A172 (cell line): ENCODE measurements around the gene FGF12. TPM values are rescaled to one million over a fixed set of nuclear protein-coding genes. Genes with fewer than 3 reads are reported as not detected.
A peak's percentile ranks its signal among the peaks of the same experiment; 100 is the strongest.

ENCODE experiments used
- DNase-seq: peaks from one replicate; pipeline ENCODE4 v3.0.0-alpha.2; 2015; ENCODE audit warnings: low spot score
- total RNA-seq: library from RNA; depleted of rRNA; stranded (reverse); fragments of >200 nt; shearing (Covaris generic); gene quantifications from 2 replicates; pipeline ENCODE4 v1.2.3, GENCODE V29; 2014

FGF12 gene
- total RNA-seq, 1 experiment from 2014 or later = 4.3 TPM

DNA sequence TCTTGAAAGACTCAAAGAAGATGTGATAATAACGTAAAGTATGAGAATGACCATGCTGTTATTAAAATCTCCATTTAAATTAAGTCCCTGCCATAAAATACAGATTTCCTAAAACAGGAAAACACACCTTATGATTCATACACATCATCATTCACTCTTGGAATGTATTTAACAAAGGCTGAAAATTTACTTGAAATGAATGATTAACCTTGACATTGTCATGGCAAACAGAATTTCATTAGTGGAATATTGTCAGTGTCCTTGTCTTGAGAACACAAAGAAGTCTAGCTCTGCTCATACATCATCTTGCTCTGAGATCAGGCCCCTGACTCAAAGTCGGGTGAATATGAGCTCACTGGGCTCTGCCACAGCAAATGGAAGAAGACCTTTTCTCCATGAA, 313.9 kb downstream of the FGF12 start:
- no peak for DNase-seq

DNA sequence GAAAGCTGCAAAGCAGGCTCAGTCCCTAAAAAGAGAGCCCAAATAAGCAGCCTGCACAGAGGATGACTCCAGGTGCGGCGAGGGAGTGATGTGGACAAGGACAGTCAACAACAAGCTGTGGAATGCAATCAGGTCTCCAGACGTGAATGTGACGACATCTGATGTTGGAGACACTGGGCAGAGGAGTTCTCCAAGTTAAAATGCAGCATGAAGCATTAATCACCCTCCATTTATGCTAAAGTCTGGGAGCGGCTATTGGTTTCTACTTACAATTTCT, 316.7 kb downstream of the FGF12 start:
- no peak for DNase-seq

DNA sequence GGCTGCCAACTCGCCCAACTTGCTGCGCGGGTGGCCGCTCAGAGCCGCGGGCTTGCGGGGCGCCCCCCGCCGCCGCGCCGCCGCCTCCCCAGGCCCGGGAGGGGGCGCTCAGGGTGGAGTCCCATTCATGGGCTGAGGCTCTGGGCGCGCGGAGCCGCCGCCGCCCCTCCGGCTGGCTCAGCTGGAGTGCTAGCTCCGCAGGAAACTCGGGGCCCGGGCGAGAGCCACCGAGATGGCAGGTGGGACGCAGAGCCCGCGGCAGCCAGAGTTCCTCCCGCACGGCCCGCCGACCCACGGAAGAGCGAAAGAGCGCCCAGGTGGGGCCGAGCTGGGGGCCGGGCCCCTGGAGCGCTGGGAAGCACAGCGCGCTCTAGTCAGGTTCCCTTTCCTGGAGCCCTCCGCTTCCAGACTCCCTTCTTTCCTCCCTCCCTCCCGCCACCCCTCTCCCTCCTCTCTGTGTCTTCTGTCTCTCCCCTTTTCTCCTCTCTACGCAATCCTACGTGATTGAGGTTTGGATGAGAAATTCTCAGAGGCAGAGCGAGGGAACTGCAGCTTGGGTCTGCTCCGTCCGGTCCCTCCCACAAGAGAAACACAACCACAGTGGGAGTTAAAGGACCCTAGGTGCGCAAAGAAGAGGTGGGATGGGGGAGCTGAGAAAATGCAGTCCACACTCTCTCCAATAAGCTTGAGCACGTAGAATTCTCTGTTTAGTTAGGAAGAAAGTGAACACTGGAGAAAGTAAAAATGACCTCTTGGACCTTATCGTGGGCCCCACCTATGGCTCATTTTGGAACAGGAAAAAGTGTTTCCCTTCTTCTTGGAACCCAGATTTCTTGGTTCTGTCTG, 317.3 kb downstream of the FGF12 start:
- peak; percentile 59 for DNase-seq

DNA sequence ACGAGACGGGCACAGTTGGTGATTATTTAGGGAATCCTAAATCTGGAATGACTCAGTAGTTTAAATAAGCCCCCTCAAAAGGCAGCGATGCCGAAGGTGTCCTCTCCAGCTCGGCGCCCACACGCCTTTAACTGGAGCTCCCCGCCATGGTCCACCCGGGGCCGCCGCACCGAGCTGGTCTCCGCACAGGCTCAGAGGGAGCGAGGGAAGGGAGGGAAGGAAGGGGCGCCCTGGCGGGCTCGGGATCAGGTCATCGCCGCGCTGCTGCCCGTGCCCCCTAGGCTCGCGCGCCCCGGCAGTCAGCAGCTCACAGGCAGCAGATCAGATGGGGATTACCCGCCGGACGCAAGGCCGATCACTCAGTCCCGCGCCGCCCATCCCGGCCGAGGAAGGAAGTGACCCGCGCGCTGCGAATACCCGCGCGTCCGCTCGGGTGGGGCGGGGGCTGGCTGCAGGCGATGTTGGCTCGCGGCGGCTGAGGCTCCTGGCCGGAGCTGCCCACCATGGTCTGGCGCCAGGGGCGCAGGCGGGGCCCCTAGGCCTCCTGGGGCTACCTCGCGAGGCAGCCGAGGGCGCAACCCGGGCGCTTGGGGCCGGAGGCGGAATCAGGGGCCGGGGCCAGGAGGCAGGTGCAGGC, 318.0 kb downstream of the FGF12 start:
- DNase-seq = peak; percentile 53

DNA sequence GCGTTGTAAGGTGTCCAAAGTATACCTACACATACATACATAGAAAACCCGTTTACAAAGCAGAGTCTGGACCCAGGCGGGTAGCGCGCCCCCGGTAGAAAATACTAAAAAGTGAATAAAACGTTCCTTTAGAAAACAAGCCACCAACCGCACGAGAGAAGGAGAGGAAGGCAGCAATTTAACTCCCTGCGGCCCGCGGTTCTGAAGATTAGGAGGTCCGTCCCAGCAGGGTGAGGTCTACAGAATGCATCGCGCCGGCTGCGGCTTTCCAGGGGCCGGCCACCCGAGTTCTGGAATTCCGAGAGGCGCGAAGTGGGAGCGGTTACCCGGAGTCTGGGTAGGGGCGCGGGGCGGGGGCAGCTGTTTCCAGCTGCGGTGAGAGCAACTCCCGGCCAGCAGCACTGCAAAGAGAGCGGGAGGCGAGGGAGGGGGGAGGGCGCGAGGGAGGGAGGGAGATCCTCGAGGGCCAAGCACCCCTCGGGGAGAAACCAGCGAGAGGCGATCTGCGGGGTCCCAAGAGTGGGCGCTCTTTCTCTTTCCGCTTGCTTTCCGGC, 318.6 kb downstream of the FGF12 start:
- DNase-seq = peak; percentile 19

DNA sequence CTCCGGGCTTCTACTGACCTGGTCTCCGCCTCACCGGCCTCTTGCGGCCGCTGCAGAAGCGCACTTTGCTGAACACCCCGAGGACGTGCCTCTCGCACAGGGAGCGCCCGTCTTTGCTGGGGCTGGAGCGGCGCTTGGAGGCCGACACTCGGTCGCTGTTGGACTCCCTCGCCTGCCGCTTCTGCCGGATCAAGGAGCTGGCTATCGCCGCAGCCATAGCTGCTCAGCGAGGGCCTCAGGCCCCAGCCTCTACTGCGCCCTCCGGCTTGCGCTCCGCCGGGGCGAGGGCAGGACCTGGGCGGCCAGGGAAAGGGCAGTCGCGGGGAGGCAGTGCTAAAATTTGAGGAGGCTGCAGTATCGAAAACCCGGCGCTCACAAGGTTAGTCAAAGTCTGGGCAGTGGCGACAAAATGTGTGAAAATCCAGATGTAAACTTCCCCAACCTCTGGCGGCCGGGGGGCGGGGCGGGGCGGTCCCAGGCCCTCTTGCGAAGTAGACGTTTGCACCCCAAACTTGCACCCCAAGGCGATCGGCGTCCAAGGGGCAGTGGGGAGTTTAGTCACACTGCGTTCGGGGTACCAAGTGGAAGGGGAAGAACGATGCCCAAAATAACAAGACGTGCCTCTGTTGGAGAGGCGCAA, 319.2 kb downstream of the FGF12 start:
- DNase-seq = no peak

DNA sequence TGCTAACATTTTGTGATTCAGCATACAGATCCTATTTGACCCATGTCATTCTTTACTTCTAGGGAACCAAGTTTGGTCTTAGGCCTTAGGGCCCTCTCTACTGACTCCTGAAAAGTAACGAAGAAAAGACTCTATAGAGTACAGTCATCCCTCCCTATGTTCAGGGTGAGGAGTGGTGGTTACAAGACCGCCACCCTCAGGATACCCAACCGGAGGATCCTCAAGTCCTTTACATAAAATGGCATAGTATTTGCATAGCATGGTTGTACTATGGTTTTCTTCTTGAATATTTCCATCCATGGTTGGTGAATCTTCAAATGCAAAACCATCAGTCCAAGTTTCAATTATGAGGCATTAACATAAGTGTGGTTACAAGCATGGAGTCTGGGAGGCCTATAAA, 327.6 kb downstream of the FGF12 start:
- no peak for DNase-seq

DNA sequence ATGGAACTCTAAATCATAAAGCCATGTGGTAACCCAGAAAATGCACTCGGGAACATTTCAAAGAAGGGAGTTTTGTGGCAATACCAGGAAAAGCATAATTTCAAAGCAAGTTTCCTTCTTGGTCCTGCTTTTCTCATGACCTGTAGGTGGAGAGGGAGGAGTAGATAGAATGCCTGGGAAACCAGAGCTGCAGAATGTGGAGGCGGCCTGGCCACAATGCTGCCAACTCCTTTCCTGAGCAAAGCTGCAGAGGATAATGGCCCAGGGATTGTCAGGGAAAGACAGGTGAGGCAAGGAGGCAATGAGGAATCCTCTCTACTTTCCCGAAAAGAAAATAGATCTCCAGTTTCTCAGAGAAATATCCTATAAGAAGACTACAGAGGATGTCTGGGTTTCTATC, 330.3 kb downstream of the FGF12 start:
- no peak for DNase-seq

DNA sequence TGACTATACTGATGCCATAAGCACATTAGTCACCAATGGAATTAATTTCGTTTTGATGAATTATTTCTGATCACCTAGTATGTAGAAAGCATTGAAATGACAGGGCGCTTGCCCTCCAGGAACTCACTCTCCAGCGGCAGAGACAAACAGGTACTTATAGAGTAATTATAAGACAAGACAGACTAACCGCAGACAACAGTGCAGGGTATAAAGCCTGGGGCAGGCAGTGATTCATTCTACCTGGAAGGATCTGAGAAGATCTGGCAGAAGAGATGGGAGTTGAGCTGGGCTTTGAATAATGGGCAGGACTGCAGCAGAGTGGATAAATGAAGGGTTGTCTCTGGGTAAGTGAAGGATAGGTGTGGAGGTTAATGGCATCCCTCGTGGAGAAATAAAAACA, 331.8 kb downstream of the FGF12 start:
- DNase-seq = no peak

DNA sequence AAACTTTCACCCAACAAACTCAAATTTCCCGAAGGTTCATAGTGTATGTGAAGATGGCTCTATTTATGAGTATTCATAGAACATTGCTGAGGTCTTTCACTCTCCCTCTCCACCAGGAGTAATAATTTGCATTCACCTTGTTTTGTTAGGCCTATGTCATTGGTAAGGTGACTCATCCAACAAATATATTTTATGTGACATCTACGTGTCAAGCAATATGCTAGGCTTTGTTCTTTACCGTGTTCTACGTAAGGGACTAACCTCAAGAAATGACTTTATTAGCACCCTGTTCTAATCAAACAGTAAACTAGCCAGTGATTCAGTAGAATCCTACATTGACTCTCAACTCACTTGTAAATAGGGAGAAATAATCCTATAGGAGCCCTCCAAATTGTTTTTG, 334.4 kb downstream of the FGF12 start:
- no peak for DNase-seq

DNA sequence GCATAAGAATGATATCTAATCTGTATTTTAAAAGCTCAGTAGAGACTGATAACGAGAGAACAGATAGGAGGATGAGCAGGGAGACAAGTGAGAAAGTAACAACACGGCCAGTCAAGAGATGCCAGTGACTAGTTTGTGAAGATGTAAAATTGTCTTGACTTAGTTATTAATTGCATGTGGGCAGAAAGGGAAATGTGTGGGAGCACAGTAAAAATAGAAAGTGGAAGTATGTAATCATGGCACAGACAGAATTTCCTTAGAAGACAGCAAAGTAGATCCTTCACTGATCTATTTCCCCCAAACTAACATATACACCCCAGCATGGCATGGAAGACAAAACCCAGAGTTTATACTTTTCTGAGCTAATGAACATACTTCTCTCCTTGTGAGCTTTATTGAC, 344.5 kb downstream of the FGF12 start:
- no peak for DNase-seq

DNA sequence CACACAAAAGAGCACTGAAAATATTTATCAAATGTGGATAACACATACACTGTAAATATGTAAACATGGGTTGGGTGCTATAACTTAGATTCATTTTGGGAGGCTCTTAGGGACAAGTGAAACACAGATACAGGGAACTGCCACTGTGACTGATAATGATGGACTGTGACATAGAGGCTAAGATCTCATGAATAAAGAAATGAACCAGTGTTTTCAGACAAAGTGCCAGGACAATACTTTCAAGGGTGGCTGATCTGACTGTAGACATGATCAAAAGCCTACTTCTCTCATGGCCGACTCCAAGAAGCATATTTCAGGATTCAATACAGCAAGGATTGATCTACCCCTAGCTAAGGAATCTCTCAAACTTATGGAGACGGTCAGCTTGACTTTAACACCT, 353.8 kb downstream of the FGF12 start:
- DNase-seq = no peak

DNA sequence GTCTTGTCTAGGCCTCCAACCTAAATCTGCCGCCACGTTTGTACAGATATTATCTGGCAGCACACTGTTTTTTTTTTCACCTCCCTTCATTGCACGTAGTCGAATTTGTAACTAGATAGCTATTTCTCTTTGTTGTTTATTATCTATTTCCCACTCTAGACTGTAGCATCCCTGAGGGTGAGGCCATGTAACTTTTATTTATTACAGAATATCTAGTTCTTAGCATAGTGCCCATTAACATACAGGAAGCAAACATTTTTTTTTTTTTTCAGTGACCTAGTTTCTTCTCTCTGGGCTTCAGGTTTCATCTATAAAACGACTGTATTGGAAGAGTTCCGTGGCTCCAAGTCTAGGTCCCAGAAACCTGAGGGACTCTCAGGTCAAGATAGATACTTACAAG, 354.3 kb downstream of the FGF12 start:
- no peak for DNase-seq

DNA sequence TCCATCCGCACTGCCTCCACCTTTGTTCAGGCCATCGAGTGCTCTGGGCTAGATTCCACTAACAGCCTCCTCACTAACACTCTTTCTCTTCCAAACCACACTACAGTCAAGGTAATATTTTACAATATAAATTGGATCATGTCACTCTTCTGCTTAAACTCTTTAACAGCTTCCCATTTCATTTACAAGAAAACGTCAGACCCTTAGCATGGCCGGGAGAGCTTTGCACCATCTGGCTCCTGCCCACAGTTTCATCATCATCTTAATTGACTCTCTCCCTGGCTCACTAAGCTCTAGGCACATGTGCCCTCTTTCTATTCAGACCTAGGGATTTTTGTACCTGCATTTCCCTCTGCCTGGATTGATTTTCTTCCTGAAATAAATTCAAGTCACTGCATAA, 354.7 kb downstream of the FGF12 start:
- no peak for DNase-seq

DNA sequence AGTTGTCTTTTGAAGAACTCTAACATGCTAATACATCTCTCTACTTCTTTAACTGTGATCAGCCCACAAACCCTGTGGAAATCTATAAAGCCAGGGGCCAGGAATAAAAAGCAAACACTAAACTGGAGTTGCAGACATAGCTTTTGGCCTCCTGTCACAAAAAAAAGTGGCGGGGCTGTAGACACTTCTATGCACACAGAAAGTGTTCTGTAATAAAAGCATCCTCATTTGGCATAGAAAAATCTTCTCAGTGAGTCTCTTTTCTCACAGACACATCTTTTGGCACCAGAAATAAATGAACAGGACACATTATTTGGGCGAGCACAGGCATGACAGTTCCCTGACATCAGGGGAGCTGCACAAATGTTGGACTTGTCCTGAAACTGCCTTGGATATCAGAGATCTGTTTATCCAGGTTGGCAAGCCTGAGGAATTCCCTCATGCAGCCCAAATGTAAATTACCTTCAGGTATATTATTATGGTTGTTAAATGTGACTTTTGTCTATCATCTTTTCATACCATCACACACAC, 355.4 kb downstream of the FGF12 start:
- no peak for DNase-seq

DNA sequence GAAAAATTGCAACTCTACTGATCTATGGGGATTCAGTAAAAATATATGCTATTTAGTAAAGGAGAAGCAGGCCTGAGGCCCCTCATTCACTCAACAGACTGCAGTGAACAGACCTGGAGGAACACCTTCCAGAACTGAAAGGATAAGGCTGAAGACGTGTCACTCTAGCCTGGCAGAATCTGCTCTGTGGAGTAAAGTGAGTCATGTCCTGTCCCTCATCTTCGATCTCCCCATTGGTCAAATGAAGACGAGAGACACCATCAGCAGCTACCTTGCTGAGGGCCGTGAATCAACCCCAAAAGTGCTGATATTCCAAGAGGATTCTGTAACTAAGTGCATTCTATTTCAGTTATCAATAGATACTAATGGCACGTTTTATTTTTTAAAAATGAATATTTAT, 359.7 kb downstream of the FGF12 start:
- no peak for DNase-seq

DNA sequence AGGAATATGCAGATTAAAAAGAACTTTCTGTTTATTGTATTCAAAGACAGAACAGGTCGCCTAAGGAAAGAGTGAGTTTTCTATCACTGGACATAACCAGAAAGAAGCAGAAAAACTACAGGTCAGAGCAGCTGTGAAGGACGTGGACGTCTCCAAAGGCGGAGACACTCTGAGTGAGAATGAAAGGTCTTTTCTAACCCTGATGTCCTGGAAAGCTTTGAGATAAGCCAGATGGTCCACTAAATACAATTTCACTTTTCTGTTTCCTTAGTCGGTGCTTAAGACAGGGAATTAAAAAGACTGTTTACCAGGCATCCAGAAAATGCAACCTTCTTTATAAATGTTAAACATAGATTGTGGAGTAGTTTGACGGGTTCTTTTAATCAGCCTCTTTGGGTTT, 360.4 kb downstream of the FGF12 start:
- no peak for DNase-seq

DNA sequence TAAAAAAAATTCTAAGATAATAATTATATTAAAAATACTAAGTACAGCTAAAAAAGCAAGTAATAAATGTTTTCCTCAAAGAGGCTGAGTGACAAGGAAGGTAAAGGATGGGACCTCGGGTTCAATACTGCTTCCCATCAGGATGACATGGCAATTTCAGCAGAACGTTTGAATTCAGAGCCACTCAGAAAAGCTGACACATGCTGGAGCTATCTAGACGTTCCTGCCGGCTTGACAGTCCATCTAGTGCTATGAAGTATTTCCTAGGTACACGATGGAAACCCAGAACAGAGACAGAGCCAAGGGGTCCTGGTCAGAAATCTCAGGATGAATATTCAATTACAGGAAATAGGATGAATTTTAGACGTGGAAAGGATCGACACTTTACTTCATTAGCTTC, 361.8 kb downstream of the FGF12 start:
- DNase-seq = no peak

DNA sequence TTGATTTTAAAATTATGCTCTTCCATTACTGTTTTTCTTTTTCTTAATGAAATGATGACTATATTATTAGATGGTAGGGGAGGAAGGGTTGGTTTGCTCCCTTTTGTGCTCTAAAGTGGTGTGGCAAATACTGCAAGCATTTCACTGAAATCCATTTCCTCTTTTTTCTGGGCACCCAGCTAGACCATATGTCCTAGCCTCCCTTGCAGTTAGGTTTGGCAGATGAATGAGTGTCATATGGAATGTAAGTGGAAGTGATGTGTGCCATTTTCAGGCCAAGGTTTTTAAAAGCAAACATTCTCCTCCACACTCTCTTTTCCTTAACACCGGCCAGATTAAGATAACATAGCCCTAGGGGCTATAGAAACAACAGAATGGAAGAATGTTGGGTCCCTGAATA, 363.0 kb downstream of the FGF12 start:
- no peak for DNase-seq

DNA sequence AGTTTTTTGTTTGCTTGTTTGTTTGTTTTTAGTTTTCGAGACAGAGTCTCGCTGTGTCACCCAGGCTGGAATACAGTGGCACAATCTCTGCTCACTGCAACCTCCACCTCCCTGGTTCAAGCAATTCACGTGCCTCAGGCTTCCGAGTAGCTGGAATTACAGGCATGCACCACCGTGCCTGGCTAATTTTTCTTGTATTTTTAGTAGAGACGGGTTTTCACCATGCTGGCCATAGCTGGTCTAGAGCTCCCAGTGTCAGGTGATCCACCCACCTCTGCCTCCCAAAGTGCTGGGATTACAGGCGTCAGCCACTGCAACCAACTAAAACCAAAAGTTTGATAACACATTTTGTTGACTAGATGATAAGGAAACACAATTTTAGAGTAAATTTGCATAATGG, 372.7 kb downstream of the FGF12 start:
- no peak for DNase-seq

DNA sequence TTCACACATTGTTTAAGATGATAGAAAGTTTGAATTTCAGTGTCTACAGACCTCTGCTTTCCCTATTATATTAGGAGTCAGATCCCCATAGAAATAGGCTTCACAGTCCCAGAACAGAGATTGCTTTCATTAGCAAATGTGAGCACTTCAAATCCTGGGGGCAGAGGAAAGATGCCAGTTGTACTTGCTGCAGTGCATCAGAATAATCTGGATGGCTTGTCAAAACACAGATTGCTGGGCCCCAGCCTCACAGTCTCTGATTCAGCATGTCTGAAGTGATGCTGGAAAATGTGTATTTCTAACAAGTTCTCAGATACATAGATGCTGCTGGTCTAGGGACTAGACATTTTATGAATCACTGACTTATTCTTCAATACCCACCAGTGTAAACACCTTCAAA, 375.2 kb downstream of the FGF12 start:
- no peak for DNase-seq

DNA sequence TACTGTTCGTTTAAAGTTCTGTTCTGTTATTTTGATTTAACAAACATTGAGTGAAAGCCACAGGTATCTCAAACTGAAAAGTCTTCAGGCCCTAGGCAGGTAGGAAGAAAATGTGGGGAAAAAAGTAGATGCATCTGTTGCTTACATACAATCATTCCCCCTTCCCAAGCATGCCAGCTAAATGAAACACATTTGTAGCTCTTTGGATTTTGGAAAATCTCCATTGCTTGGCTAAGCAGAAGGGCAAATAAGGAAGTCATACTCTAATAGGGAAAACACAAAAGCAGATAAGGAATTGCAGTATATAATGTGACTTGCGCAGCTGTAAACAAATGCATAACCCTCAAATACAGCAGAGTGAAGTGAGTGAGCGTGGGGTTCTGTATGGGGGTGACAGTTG, 375.9 kb downstream of the FGF12 start:
- no peak for DNase-seq

DNA sequence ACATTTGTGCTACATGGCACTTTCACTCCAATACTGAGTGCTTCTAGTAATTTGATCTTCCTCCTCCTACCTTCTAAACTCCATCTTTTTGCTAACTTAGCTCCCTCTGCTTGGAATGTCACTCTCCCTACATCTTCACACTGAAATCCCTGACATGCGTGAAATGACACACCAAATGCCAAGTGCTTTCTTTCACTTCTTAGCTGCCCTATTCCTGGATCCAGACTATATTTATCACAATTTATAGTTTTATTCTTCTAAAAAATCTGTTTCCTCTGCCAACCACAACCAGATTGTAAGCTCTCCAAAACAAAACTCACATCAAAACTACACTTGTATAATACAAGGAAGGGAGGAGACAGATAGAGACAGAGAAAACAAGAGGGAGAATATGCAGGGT, 387.3 kb downstream of the FGF12 start:
- no peak for DNase-seq
